ENCODE data around the gene AKAIN1. TPM values are rescaled to one million over a fixed set of nuclear protein-coding genes. Genes with fewer than 3 reads are reported as not detected.

The AKAIN1 gene
- total RNA-seq, 4 donors from 2014 or later, result not detected

GRCh38 chr18:5159080-5159479 is 38.0 kb downstream of the AKAIN1 start:
- Histone ChIP-seq H3K36me3 (no peaks in the 10 kb centered on the region), H3K4me3 (no peak overlapping the region), H3K27me3 (no peaks in the 10 kb centered on the region), H3K27ac (no peak overlapping the region), H3K9me3 (no peaks in the 10 kb centered on the region), H3K4me1 (no peaks in the 10 kb centered on the region)
- TF ChIP-seq POLR2A (IDR thresholded peaks at IDR 0.05) (no peak), EP300 (IDR thresholded peaks at IDR 0.05) (no peak), POLR2AphosphoS5 (IDR thresholded peaks at IDR 0.05) (no peak)
- 38% methylated on average over 3 of the region's 3 CpGs for WGBS
- no peak for DNase-seq (ENCODE audit: low spot score in 2 of 2)

GRCh38 chr18:5158587-5158986 is 38.5 kb downstream of the AKAIN1 start:
- TF ChIP-seq EP300 (IDR thresholded peaks at IDR 0.05), result no peak
- TF ChIP-seq CTCF (IDR thresholded peaks at IDR 0.05), result no peak
- no peak for TF ChIP-seq POLR2A (IDR thresholded peaks at IDR 0.05)
- TF ChIP-seq POLR2AphosphoS5 (IDR thresholded peaks at IDR 0.05), result no peak
- no peak for DNase-seq (ENCODE audit: low spot score in 2 of 2)
- Histone ChIP-seq H3K4me3 (no peak overlapping the region), H3K4me1 (no peaks in the 10 kb centered on the region), H3K27me3 (no peaks in the 10 kb centered on the region), H3K36me3 (no peaks in the 10 kb centered on the region), H3K27ac (no peak overlapping the region), H3K9me3 (no peaks in the 10 kb centered on the region)
- WGBS, result 65% methylated on average over 2 of the region's 2 CpGs

GRCh38 chr18:5158172-5158571 is 38.9 kb downstream of the AKAIN1 start:
- no peak for DNase-seq (ENCODE audit: low spot score in 2 of 2)
- no peak overlapping the region for H3K4me3 ChIP-seq
- 44% methylated on average over 3 of the region's 3 CpGs for WGBS

GRCh38 chr18:5155907-5156287 is 41.2 kb downstream of the AKAIN1 start:
- no peaks in the 10 kb centered on the region for H3K27me3 ChIP-seq
- no peak for DNase-seq (ENCODE audit: low spot score in 2 of 2)
- no peaks in the 10 kb centered on the region for H3K9me3 ChIP-seq
- no peaks in the 10 kb centered on the region for H3K36me3 ChIP-seq
- no peak overlapping the region for H3K4me3 ChIP-seq
- no peaks in the 10 kb centered on the region for H3K4me1 ChIP-seq
- 57% methylated on average over 5 of the region's 5 CpGs for WGBS
- TF ChIP-seq EP300 (IDR thresholded peaks at IDR 0.05) (no peak), POLR2AphosphoS5 (IDR thresholded peaks at IDR 0.05) (no peak), CTCF (IDR thresholded peaks at IDR 0.05) (no peak), POLR2A (IDR thresholded peaks at IDR 0.05) (no peak)
- H3K27ac ChIP-seq, result no peak overlapping the region

More at GRCh38 chr18:5158172-5158571, 38.9 kb downstream of the AKAIN1 start:
- Histone ChIP-seq H3K4me1 (no peaks in the 10 kb centered on the region), H3K27me3 (no peaks in the 10 kb centered on the region), H3K27ac (no peak overlapping the region), H3K9me3 (no peaks in the 10 kb centered on the region), H3K36me3 (no peaks in the 10 kb centered on the region)
- TF ChIP-seq POLR2AphosphoS5 (IDR thresholded peaks at IDR 0.05) (no peak), POLR2A (IDR thresholded peaks at IDR 0.05) (no peak), EP300 (IDR thresholded peaks at IDR 0.05) (no peak), CTCF (IDR thresholded peaks at IDR 0.05) (no peak)

- H3K4me3 ChIP-seq, result no peak overlapping the region
- no peak for DNase-seq (ENCODE audit: low spot score in 2 of 2)
- no peaks in the 10 kb centered on the region for H3K4me1 ChIP-seq
- WGBS, result 88% methylated on average over 17 of the region's 17 CpGs
- no peaks in the 10 kb centered on the region for H3K27me3 ChIP-seq
- no peaks in the 10 kb centered on the region for H3K9me3 ChIP-seq
- no peaks in the 10 kb centered on the region for H3K36me3 ChIP-seq
- TF ChIP-seq CTCF (IDR thresholded peaks at IDR 0.05) (no peak), POLR2AphosphoS5 (IDR thresholded peaks at IDR 0.05) (no peak), POLR2A (IDR thresholded peaks at IDR 0.05) (no peak), EP300 (IDR thresholded peaks at IDR 0.05) (no peak)
- H3K27ac ChIP-seq, result no peak overlapping the region
These were observed 41.7 kb downstream of the AKAIN1 start for GRCh38 chr18:5155218-5155906.
